Inferior parietal cortex (tissue), 1 donor: ENCODE results near the gene AGK.
A peak's percentile ranks its signal among the peaks of the same experiment; 100 is the strongest.

Experiments used
- DNase-seq: peaks from one replicate; pipeline ENCODE4 v3.0.0-alpha.2; 2016; ENCODE audit errors: extremely low spot score

The AGK gene

DNA sequence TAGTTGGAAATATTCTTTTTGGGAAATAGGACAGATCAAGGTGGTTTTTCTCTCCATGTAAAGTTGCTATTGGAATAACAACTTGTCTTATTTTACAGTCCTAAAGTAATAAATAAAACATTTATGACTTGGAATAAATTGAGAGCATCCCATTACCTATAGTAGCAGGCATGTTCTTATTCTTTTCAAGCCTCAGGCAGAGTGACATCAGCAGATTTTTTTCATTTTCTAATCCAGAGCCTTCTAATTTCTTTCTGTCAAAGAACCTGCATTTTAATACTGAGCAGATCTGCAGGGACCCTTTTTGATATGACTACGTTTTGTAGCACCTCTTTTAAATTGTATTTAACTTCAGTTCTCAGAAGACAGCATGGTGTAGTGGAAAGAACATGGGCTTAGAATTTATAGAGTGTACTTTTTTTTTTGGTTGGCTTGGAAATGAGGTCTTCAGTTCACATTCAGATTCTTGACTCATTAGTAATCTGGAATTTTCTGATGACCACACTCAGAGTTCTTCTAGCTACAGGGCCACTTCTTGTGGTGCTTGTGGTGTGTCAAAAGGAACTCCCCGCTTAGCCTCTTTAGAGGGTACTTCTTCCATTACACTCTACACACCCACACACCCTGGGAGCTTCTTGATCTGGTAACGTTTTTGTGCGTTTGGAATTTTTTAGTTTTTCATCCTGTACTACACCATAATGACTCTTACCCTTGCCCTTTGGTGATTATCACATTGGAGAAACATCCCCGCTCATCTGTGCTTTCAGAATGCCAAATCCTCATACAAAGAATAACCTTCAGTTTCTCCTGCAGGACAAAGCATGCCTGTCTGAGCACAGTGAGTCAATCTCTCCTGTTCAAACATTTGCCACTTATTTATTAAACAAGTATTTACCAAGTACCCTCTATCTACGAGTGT, 34.6 kb downstream of the AGK start:
- no peak for DNase-seq

DNA sequence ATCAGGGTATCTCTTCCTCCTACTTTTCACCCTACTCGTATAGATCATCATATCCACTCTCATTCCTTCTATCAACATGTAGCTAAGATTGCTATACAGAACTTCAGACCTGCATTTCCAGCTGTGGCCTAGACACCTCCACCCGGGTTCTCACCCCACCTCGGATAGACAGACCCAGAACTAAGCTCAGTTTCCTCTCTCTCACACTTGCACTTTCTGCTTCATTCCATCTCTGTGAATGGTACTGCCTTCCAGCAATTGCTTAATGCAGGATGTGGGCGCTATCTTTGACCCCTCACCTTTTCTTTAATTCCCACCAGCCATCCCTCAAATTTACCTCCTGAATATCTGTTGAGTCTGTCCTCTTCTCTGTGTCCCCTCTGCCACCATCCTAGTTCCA, 35.7 kb downstream of the AGK start:
- no peak for DNase-seq

DNA sequence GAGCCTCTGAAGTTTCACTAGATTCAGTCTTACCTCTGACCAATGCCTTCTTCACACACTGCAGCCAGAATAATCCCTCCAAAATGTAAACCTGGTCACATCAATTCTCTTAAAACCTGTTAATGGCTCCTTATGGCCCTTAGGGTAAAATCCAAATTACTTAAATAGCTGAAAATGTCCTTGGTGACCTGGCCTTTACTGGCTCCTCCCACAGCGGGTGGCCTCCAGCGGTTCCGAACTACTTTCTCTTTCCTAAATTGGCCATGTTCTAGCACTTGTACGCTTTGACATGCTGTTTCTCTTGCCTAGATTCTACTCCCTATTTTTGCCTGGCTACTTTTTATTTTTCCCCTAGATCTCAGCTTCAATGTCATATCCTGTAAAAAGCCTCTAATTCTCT, 36.1 kb downstream of the AGK start:
- no peak for DNase-seq

DNA sequence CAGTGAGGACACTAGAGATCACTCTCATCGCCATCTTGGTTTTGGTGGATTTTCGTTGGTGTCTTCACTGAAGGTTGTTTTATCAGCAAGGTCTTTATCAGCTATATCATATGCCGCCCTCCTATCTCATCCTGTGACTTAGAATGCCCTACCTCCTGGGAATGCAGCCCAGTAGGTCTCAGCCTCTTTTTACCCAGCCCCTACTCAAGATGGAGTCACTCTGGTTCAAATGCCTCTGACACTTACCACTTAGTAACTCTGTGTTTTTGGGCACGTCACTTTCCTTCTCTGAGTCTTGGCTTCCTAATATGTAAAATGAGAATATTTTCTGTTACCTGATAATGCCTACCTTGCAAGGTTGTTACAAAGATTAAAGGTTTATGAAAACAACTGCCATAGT, 37.7 kb downstream of the AGK start:
- DNase-seq: no peak

DNA sequence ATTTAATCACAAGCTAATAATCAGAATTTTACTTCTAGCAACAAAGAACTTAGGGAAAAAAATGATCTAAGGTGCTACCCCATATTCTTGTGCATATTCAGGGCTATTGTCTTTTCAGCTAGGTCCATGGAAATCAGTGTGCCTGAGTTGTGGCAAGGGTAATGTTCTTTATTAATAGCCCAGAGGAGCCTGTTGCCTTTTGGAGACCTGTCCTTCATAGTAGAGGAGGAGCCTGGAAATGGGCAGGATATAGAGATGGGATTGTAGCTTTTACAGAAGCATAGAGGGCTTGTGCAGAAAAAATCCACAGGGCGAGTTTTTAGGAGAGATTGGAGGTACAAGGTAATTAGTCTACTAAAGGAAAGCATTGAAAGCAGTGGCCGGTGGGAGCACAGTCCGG, 38.9 kb downstream of the AGK start:
- no peak for DNase-seq

DNA sequence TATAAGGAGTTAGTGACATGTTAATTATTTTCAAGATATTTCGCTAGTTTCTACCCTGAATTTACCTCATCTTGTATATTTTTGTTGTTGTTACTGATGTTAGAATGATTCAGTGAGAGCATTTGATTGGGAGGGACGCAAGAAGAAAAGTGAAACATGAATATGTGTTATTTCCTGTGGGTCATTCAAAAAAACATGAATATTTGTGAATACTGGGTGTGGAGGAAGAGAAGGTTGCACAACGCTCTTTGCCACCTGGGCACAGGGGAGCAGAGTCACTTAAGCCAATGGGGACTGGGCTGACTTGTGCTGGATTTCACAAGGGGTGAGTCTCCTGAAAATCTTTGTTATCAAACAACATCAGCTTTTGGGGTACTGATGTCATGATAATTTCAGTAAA, 39.5 kb downstream of the AGK start:
- DNase-seq: no peak

DNA sequence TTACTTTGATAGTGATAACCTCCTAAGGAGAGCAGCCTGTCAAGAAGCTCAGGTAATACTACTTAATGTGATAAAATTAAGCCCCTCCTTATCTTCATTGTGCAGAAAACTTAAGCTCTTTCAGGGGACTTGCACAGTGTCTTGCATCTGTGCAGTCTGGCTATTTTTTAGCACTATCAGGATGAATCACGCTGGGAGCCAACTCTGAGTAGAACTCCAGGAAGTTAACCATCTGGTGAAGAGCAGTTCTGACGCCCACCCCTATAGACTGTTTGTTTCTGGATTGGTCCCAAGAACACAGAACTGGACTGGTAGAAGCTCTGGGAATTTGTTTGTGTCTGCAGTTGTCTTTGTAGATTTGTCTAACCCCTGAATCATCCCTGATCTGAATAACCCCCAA, 41.9 kb downstream of the AGK start:
- peak; percentile 53 for DNase-seq

DNA sequence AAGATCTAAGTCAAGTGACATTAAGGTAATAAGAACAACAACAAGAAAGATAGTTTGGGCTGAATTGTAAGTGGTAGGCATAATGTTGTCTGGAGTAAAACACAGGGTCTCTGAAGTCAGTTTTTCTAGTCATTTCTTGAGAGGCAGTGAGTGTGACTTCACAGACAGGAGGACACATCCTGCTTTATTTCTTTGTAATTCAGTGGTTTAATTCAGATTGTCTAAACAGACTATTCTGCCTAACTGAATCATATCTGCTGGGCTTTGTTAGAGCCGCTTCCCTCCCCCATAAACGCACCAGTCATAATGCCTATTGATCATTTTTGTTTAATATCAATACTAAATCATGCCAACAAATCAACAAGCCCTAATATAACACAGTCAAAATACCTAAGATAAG, 46.8 kb downstream of the AGK start:
- no peak for DNase-seq

DNA sequence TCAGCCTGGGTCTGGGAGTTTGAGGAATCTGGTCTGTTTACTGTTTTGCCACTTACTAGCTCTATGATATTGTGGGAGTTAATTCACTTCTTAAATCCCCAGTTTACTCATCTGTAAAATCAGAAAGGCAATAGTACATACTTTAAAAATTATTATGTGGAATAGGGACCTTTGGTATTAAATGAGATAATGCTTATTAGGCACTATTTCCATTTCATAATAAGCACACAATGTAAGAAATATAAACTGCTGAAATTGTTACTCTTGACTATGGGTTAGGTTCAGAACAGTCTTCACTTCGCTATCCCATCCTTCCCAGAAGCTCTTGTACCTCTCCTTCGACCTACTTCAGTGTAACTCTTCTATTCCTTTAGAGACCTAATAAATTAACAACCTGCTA, 47.2 kb downstream of the AGK start:
- DNase-seq: no peak

DNA sequence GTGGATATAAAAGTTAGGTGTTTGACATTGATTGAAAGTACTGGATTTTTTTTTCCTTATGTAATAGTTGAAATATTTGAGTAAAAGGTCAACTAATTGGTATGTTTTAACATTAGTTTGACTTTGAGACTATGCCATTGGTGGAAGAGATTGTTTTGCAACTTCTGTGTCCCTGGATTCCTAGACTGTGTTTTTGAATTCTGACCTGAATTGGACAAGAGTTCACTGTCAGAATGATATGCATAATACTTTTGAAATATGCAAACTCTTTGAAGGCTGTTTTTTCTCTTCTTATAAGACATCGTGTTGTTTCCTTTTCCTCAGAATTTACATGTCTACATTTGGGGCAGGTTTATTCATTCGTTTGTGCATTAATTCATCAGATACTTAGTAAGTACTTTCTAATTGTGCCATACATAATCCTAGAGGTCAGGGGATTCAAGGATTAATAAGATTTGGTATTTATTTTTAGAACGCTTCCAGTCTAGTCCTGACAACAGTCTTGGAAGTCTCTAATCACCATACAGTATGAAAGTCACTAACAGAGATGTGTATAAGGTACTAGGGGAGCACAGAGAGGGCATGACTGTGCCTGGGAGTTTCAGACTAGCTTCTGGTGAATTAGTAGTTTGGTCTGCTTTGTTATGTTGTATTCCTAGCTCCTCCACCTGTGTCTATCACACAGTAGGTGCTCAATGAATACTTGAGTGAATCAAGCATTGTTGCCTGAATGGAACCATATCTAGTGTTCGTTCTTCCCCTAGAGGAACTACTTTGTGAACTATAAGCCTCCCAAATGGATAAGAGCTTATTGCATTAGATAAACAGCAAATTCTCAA, 49.2 kb downstream of the AGK start:
- no peak for DNase-seq

DNA sequence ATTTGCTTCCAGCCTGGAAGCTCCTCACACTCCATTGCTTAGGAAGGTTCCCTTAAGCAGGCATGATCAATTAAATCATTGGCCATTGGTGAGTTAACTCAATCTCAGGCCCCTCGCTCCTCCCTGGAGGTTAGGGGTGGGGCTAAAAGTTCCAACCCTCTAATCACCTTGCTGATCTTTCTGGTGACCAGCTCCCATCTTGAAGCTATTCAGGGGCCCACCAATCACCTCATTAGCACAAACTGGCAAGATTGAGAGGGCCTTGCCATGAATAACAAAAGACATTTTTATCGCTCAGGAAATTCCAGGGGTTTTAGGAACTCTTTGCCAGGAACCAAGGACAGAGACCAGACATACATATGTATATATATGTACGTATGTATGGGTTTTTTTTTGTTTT, 58.4 kb downstream of the AGK start:
- no peak for DNase-seq

DNA sequence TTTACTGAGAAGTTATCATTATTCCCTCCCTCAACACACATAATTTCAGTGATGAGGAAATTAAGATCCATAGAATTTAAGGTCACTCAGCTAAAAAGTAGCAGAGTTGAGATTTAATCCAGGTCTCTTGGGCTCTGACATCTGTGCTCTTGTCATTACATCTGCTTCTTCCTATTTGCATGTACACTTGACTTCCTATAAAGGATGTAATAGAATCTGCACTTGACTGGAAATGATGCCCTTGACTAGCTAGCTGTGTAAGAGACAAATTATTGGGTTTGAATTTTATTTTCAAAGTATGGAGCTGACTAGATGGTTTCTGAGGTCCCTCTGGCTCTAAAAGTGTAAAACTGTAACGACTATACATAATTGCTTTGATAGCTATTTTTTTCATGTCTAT, 59.5 kb downstream of the AGK start:
- no peak for DNase-seq

DNA sequence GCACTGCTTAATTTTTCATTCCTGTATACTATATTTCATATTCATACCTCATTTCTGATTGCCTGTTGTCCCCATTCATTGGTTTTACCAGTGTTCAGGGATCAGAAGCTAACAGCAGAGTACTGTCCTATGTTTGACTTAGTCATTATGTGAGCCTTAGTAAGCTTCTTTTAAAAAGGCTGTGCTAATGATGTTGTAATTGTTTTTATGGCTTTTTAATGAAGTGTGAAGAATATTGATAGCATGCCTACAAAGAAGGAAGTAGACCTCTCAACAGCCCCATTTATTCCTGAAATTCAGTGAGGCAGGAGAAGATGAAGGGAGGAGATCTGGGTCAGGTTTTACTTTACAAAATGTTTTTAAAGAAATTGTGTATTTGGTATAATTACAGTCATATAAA, 61.7 kb downstream of the AGK start:
- DNase-seq: no peak

DNA sequence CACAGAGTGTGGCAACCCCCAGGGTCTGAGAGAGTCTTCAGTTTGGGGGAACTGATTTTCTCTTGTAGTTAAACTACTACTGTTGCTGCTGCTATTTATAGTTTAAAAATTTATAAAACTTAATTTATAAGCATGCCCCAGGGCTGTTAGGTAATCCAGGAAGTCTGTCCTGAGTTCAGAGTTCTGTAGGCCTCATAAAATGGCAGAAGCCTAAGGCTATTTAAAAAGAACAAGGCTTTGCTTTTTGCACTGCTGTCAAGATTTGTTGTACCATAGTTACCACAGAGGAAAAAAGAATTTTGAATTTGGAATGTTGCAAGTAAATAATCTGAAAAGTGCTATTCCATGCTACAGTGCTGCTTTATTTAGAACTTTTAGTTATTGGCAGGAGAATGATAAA, 66.1 kb downstream of the AGK start:
- DNase-seq: no peak

DNA sequence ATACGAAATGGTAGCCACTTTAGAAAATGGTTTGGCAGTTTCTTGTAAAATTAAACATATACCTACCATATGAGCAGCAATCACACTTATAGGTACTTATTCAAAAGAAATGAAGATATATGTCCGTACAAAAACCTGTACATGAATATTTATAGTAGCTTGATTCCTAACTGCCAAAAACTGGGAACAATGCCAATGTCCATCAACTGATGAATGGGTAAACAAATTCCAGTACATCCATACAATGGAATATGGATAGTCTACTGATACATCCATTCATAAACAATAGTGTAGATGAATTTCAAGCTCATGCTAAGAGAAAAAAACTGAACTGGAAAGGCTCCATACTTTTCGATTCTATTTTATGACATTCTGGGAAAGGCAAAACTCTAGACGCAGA, 68.5 kb downstream of the AGK start:
- DNase-seq: no peak

DNA sequence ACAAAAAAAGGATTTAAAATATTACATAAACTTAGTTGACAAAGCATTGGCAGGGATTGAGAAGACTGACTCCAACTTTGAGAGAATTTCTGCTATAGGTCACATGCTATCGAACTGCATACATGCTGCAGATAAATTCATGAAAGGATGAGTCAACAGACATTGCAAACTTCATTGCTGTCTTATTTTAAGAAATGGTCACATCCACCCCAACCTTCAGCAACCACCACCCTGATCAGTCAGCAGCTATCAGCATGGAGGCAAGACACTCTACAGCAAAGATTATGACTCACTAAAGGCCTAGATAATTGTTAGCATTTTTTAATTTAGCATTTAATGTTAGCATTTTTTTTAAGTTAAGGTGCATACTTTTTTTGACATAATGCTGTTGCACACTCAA, 73.6 kb downstream of the AGK start:
- no peak for DNase-seq

DNA sequence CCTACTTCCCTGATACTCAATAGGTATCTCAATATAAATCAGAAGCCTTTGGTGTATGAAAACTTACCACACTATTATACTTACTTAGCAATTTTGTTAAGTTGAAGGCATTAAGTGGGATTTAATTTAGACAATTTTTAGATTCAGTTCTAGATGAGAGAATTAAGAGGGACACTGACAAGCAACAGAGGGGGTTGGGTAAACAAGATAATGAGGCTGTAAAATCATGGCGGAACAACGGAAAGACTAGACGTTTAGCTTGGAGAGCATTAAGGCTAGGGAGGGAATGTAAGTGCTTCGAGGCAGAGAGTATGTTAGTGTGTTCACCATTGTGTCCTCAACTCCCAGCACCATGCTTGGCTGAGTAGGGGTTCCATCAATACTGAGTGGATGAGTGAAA, 79.4 kb downstream of the AGK start:
- DNase-seq: no peak

DNA sequence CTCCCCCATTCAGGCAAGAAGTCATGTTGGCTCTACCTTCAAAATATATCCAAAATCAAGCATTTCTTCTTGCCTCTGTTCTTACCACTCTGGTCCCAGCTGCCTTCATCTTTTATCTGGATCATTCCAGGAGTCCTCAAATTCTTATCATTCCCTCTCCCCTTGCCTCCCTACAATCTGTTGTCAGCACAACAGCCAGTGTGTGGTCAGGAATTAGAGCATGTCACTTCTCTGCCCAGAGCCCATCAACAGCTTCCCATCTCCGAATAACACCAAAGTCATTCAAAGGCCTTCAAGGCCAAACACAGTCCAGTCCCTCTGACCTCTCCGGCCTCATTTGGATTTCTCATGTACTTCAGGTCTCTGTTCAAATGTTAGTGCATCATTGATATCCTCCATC, 80.3 kb downstream of the AGK start:
- DNase-seq: no peak

DNA sequence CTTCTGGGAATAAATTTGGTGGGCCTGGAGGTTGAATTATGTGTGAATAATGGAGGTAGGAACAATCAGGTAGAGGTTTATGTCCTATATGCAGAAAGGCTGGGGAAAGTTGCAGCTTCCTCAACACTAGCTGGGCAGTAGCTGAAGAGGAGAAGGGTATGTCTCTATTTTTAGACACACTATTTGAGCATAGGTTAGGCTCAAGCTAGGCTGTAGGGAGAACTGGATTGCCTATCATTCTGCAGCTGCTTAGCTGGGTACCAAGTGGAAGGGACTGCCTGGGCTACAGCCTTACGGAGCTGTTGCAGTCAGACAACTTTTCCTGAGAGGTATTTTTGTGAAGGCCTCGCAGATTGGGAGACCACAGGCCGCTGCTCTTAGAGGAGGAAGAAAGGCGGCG, 82.9 kb downstream of the AGK start:
- no peak for DNase-seq

DNA sequence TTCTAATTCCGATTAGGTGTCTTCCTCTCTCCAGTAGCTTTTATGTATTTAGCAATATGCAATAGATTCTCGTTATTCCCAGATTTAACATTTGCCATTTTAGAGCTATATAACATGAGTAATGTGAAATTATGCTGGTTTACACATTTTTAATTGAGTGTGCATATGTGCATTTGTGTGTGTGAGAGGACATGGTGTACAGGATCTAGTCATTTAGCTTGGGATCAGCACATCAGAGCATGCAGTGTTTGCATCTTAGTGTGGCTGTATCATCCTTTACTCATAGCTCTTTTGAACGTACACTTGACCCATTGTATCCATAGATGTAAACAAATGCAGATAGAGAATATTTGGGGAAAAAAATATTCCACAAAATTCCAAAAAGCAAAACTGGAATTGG, 84.8 kb downstream of the AGK start:
- DNase-seq: no peak

DNA sequence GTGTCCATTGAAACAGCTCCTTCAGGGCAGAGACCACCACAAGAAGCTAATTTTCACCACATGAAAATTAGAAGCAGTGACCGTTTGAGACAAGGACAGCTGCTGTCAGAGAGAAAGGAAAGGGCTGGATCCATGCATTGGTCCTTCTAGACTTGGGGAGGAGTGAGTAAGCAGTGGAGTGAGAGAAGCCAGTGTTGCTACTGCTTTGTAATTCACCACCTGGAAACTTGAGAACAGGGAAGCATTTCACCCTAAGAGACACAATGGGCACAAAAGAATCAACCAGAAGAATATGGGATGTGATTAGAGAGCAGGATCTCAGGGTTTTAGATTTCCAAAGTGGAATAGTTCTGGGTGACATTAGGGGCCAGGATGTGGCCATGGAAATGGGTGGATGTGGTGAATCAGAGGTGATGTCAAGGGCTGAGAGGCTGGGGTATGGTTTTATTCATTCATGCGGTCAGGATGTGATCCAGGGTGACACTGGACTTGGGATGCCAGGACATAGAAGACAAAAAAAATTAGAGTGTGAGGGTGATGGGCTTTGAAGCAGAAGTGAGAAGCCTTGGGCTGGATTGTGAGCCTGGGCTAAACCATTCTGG, 89.1 kb downstream of the AGK start:
- DNase-seq: no peak

DNA sequence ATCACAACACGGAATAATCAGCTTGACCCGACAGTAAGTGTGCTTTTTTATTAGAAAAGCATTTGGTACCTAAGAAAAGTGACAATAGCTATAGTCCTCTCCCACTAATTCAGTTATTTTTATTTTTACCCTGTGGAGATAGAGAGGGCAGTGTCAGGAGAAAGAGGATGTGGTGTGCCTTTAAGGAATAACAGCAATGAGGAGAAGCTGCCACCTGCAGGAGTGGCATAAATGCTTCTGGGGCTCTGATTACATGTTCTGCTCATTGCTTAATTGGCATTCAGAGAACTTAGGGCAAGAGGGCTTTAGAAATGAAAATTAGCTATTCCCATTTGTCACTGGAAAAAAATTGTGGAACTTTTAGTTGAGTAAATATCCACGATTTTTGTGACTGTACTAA, 90.7 kb downstream of the AGK start:
- DNase-seq: no peak

DNA sequence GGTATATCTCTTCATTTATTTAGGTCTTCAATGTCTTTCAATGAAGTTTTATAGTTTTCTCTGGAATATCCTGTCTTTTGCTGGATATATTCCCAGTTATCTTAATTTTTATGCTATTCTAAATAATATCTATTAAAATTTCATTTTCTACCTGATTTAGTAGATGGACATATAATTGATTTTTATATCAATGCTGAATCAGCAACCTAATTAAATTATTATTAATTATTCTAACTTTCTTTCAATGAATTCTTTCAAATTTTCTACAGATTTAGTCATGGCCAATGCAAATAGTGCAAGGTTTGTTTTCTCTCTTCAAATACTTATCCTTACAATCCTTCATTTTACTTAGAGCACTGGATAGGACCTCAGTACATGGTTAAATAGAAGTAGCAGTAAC, 94.0 kb downstream of the AGK start:
- DNase-seq: no peak
